NCI-H128 (cell line): ENCODE results near the gene TMEM63B.
A peak's percentile ranks its signal among the peaks of the same experiment; 100 is the strongest.

ENCODE experiments used
- DNase-seq: peaks from one replicate; lab custom pipeline; 2025; ENCODE audit not compliant: unreplicated experiment; lab: John Stamatoyannopoulos, UW

Gene TMEM63B

GRCh38 chr6:44116641-44117382 is 10.5 kb upstream of the TMEM63B start:
- DNase-seq = no peak

GRCh38 chr6:44117397-44118128 is 9.8 kb upstream of the TMEM63B start:
- no peak for DNase-seq

GRCh38 chr6:44119704-44120262 is 7.6 kb upstream of the TMEM63B start:
- no peak for DNase-seq

- DNase-seq = no peak
Observed at GRCh38 chr6:44120692-44121443, 6.5 kb upstream of the TMEM63B start.

GRCh38 chr6:44122801-44123200 is 4.6 kb upstream of the TMEM63B start:
- DNase-seq = no peak

- no peak for DNase-seq
Observed at GRCh38 chr6:44123544-44123943, 3.8 kb upstream of the TMEM63B start.

- no peak for DNase-seq
Observed at GRCh38 chr6:44126320-44127149, 819 bp upstream of the TMEM63B start.

GRCh38 chr6:44128020-44128917 is 915 bp downstream of the TMEM63B start:
- DNase-seq = no peak

- no peak for DNase-seq
Observed at GRCh38 chr6:44129841-44130322, 2.5 kb downstream of the TMEM63B start.

GRCh38 chr6:44131892-44132291 is 4.5 kb downstream of the TMEM63B start:
- peak; percentile 11 for DNase-seq

- DNase-seq = no peak
Observed at GRCh38 chr6:44132476-44132875, 5.1 kb downstream of the TMEM63B start.

- no peak for DNase-seq
Observed at GRCh38 chr6:44133003-44133931, 5.9 kb downstream of the TMEM63B start.

GRCh38 chr6:44133981-44134711 is 6.8 kb downstream of the TMEM63B start:
- DNase-seq = no peak

GRCh38 chr6:44135173-44135758 is 7.9 kb downstream of the TMEM63B start:
- DNase-seq = no peak

GRCh38 chr6:44135875-44136274 is 8.5 kb downstream of the TMEM63B start:
- no peak for DNase-seq

- DNase-seq = no peak
Observed at GRCh38 chr6:44138717-44139350, 11.5 kb downstream of the TMEM63B start.

- DNase-seq = no peak
Observed at GRCh38 chr6:44139351-44139743, 12.0 kb downstream of the TMEM63B start.
